HG02840 (cell line): ENCODE results near the gene FKBP10.
A peak's percentile ranks its signal among the peaks of the same experiment; 100 is the strongest.

Experiments used
- ATAC-seq: cut with Tn5 transposase; IDR thresholded peaks from one replicate; pipeline ENCODE4 v1.9.1; 2021; ENCODE audit warnings: mild to moderate bottlenecking, moderate library complexity, moderate number of reproducible peaks; ENCODE audit not compliant: unreplicated experiment, low FRiP score

Gene FKBP10

GRCh38 chr17:41781404-41782110, 31.2 kb upstream of the FKBP10 start:
- no peak for ATAC-seq

GRCh38 chr17:41782142-41782541, 30.7 kb upstream of the FKBP10 start:
- ATAC-seq = no peak

DNA sequence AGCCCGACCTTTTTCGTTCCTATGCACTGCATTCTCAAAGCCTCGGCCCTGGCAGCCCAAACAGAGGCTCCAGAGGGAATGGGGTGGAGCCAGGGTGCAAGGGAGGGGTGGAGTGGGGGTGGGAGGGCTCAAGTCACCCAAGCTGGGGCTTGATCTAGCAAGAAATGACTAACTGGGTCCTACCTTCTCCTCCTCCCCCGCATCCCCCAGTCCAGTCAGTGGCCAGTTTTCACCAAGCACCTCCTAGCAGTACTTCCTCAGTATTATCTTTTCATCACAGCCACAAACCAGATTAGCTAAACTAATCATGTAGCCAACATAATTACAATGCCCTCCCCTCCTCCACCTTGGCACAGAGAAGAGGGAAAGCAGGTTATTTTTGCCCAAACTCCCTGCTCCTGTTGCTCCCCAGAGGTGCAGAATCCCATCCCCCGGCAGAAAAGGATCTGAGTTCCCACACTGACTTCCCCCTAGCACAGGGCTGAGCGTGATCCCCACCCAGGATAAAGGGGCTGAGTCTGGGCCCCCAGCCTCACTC, 28.5 kb upstream of the FKBP10 start:
- ATAC-seq = no peak

GRCh38 chr17:41785091-41785858, 27.5 kb upstream of the FKBP10 start:
- ATAC-seq = no peak

DNA sequence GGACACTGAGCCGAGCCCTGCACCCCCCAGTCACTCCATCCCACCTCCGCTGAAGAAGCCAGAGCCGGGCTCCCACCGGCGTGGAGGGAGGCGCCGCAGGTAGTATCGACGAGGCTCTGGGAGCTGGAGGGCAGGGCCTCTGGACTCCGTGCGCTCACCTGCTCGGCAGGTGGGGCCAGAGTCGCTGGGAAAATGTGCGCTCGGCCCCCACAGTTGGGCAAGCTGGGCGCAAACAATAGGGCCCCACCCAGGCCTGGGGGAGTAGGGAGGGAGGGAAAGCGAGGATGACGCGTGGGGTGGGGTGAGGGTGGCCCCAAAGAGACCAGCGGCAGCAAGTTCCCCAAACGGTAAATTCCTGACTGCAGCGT, 27.0 kb upstream of the FKBP10 start:
- ATAC-seq = no peak

DNA sequence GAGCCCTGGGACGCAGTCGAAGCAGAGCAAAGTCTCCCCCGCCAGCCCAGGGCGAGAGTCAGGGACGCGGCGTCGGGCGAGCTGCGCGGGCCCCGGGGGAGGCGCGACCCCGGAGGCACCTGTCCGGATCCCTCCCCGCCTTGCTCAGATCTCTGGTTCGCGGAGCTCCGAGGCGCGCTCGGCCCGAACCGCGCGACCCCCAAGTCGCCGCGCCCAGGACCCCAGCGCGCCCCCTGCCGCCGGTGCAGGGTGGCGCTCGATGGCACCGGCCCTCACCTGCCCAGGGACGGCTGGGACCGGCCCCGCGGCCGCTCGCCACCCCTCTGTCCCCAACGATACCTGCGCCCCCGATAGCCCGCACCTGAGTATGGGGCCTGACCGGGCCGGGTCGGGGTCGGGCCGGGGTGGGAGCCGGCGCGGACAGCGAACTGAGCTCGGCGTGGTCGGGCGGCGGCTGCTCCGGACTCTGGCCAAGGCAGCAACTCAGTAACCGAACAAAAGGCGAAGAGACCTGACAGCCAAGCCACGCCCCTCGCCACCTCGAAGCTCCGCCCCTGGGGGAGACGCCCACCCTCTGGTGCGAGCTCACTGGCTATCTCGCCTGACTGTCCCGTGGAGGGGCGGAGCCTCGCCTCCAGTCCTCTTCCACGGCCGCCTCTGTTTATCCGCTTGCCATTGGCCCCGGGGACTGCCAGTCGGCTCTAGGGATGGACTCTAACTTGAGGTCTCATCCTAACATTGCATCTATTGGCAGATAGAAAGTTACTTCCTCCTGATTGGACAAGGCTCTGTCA, 26.4 kb upstream of the FKBP10 start, which contains the start of gene JUP:
Gene JUP (minus strand): TSS at position 485 of the 794 bp plus-strand sequence. CDS start 14,857 bp downstream, outside the sequence.
- peak; percentile 58 for ATAC-seq

DNA sequence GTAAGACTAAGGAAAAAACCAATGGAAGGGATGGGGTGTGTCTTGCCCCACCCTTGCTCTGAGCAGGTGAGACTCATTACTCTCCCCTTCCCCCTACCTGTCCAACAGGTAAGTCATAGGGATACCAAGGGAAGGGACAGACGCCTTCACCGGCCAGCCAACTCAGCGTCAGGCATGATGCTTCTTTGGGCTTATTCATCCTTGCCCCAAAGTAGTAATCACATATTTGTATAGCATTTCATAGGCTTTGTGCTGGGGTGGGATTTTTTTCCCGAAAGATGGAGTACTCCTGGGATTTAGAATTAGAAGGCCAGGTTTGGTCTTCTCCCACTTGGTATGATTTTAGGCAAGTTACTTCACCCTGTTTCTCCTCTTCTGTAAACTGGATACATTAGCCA, 25.8 kb upstream of the FKBP10 start:
- no peak for ATAC-seq

DNA sequence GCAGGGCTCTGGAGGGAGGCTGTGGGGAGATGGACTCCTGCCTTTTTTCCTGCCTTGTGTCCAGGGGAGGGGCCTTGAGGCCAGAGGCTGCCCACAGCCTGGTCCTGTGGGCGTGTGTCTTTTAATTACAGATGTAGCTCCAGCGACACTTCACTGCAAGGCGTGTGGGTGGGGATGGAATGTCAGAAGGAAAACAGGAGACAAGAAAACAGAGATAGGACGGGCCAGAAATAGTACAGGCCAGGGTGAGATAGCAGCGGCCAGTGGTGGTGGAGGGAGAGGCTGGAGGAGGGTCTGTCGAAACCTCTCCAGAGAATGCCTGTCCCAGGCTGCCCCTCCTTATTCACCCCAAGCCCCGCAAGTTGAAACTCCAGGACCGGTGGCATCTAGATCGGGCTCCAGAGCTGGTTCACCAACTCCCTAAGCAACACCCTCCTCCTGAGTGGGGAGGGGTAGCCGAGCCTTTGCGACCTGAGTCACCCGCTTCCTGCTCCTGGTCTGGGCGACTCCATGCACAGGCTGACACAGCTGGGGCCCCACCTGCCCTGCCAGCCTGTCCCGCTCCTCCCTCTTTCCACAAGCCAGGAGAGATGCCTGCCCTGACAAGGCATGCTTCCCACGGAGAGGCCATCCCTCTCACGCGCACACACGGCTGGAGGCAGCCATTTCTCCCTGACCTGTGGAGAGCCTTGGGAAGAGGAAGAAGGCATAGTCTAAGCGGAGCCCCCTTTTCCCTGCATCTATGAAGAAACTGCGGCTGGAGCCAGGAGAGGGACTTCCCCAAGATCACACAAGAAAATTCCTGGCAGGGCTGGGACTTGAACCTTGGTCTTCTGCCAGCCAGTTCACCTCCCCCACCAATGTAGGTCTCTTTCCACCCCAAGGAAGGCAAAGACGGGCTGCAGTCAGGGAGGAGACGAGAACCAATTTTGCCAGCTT, 19.7 kb upstream of the FKBP10 start:
- ATAC-seq = no peak

DNA sequence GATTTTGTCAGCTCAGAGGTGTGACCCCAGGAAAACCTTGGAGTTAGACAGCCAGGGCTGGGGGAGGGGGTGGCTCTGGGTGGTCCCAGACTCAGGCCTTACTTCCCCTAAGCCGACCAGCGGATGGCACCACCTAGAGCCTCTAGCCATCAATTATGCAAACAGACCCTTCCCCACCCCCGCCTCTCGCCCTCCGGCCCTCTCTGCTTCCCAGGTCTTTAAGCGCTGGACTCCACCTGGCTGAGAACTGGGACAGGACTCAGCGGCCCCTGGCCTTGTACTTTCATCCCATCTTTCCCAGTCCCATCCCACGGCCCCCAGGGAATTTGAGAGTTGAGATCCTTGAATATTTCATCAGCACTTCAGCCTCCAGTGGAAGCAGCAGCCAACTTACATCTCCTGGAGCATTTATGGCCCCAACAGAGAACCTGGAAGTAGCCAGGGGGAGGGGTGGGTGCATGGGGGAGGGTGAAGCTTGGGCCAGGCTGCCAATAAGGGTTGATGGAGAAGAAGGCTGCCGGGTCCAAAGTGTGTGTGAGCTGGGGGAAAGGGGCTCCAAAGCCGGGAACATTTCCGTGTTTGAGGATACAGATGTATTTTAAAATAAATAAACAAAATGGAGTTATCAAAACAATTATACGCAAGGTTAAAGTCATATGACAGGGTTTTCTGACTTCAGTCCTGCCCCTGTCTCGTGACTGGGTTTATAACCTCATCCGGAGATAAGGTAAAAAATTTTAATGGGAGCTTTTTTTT, 18.8 kb upstream of the FKBP10 start:
- ATAC-seq = no peak

DNA sequence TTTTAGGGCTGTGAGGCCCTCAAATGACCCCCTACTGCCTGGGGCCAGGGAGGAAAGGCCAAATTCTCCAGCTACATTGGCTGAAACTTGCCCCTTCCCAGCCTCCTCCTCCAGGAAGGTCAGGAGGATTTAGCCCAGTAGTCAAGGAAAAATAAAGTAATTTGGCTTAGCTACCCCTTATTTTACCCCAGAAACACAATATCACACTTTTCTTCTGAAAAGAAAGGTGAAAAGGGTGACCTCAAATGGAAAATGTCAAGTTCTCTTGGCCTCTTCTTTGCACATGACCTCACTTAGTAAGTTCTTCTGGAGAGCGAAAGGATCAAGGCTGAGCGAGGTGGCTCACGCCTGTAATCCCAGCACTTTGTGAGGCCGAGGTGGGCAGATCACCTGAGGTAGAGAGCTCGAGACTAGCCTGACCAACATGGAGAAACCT, 18.2 kb upstream of the FKBP10 start:
- ATAC-seq = no peak

DNA sequence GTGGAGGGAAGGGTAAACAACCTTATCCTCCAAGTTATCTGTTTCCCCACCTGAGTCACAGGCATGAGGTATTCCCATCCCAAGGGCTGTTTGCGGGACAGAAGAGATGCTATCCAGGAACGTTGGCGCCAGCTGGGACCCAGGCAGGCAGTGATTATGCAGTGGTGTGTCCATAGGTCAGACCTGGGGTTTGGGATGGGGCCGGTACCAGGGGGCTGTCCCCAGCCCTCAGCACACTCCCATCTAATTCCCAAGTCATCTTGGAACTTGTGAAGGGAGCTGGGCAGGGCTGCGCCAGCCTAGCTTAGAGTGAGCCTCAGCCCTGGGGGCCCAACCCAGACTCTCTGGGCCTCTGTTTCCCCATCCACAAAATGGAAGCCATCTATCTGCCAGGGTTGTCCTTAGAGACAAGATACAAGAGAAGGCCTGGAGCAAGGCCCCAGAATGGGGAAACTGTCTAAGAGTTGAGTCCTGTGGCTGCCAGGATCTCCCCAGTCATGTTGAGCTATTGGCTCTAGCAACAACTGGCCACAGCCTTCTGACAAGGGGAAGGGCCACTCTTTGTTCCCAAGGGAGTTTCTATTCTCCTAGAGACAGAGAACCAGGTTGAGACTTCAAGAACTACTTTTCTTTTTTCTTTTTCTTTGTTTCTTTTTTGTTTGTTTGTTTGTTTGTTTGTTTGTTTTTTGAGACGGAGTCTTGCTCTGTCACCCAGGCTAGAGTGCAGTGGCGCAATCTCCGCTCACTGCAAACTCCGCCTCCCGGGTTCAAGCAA, 16.5 kb upstream of the FKBP10 start:
- no peak for ATAC-seq

DNA sequence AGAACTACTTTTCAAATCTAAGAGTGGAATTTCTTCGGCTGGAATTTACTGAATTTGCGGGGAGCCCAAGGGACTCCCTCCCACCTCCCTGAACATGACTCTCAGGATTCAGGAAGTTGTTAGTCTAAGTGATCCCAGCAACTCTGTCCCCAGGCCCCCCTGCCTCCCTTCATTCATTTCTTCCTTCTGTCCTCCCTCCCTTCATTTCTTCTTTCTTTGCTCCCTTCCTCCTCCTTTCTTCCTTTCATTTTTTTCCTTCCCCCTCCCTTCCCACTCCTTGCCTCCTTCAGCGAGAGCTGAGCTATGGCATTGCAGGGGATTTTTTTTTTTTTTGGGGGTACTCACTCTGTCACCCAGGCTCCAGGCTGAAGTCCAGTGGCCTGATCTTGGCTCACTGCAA, 15.4 kb upstream of the FKBP10 start:
- no peak for ATAC-seq

- no peak for ATAC-seq
Measured at GRCh38 chr17:41799366-41799765, 13.4 kb upstream of the FKBP10 start.

- ATAC-seq = no peak
Measured at GRCh38 chr17:41800601-41801373, 12.0 kb upstream of the FKBP10 start.

GRCh38 chr17:41801374-41802271, 11.2 kb upstream of the FKBP10 start:
- ATAC-seq = no peak
